ENCODE results near the gene RPP25.

GRCh38 chr15:74957476-74958035 lies 984 bp upstream of the RPP25 start:
- TF ChIP-seq EZH2 (IDR thresholded peaks at IDR 0.05; ENCODE audit: low read length), result peak; percentile 14
- no peak for TF ChIP-seq CTCF (optimal IDR thresholded peaks at IDR 0.05 in 1 of 3, IDR thresholded peaks at IDR 0.05 in 1 of 3, conservative IDR thresholded peaks at IDR 0.05 in 1 of 3; ENCODE audit: extremely low read depth in 1 of 3, insufficient read depth in 2 of 3, low read length in 3 of 3)

All from keratinocyte (primary cell).